AG04450 (cell line): ENCODE measurements around the gene TRPV3. TPM values are rescaled to one million over a fixed set of nuclear protein-coding genes. Genes with fewer than 3 reads are reported as not detected.

ENCODE experiments used
- CTCF ChIA-PET: fragments of 300-600, 350-600 bp; formaldehyde crosslinking; extraction: SDS; loops from one replicate; lab custom pipeline; 2022; ENCODE audit warnings: antibody characterized with exemption, inconsistent platforms; lab: Charles Lee
- POLR2A ChIA-PET: fragments of 350-600 bp; formaldehyde crosslinking; extraction: SDS; loops from one replicate; lab custom pipeline; 2021; ENCODE audit warnings: antibody characterized with exemption, inconsistent platforms; lab: Yijun Ruan, JAX
- DNase-seq: peaks from one replicate; pipeline ENCODE4 v3.0.0-alpha.2; 2011; ENCODE audit warnings: low read depth, low spot score
- H3K27ac ChIP-seq: one replicate; pipeline ENCODE4 v1.5.1; 2012; ENCODE audit warnings: low read depth, low read length, control low read depth
- H3K27me3 ChIP-seq: one replicate; pipeline ENCODE4 v1.6.0; 2012; ENCODE audit warnings: low read length; ENCODE audit not compliant: control insufficient read depth, insufficient read depth
- H3K4me3 ChIP-seq: 2 replicates; pipeline ENCODE4 v1.5.1; 2011; ENCODE audit warnings: mild to moderate bottlenecking, low read depth, low read length, control low read depth
- H3K9me3 ChIP-seq: 2 replicates; pipeline ENCODE4 v1.5.1; 2012; ENCODE audit warnings: low read length; ENCODE audit not compliant: control insufficient read depth, insufficient read depth
- CTCF ChIP-seq: IDR thresholded peaks from 2 replicates; pipeline ENCODE4 v1.5.1; 2011; ENCODE audit warnings: low read depth, low read length, control low read depth, inconsistent platforms
- polyA plus RNA-seq: library from polyadenylated mRNA; depleted of rRNA; stranded (reverse); fragments of >200 nt; gene quantifications from 2 replicates; pipeline ENCODE4 v1.2.3, GENCODE V29; 2011

Gene TRPV3
- polyA plus RNA-seq, 1 experiment, result 0.24 TPM

DNA sequence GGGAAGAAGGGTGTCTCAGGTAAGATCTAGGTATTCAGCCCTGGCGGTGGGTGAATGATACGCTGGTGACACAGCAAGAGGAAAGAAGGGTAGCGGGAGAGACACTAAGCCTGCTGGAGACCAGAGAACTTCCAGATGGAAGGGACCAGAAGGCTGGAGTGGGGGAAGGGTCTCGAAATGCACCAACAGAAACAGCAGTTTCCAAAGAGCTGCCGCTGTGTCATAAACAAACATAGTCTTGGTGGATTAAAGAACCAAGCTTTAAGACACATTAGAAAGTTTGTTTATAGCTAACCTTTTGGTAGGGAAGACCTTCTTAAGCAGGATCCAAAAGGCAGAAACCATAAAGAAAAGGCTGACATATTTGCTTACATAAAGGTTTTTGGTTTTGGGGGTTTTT is 20.9 kb downstream of the TRPV3 start:
- ChIA-PET POLR2A (interaction anchor here (0.6 kb wide), 1 partner anchor 656 kb away, joined by 5 read pairs; no protein-coding TSS in a partner anchor), CTCF (interaction anchor here (0.9 to 1.9 kb wide), 2 partner anchors 40 to 111 kb away, joined by 3 to 13 read pairs; no protein-coding TSS in a partner anchor)
- Histone ChIP-seq H3K9me3 (no peaks in the 10 kb centered on the region; the same call in 1 of the 2 replicates), H3K4me3 (no peak overlapping the region), H3K27ac (no peak overlapping the region), H3K27me3 (peaks cover 4% of the 10 kb centered on the region)
- no peak for DNase-seq
- TF ChIP-seq CTCF, result no peak

DNA sequence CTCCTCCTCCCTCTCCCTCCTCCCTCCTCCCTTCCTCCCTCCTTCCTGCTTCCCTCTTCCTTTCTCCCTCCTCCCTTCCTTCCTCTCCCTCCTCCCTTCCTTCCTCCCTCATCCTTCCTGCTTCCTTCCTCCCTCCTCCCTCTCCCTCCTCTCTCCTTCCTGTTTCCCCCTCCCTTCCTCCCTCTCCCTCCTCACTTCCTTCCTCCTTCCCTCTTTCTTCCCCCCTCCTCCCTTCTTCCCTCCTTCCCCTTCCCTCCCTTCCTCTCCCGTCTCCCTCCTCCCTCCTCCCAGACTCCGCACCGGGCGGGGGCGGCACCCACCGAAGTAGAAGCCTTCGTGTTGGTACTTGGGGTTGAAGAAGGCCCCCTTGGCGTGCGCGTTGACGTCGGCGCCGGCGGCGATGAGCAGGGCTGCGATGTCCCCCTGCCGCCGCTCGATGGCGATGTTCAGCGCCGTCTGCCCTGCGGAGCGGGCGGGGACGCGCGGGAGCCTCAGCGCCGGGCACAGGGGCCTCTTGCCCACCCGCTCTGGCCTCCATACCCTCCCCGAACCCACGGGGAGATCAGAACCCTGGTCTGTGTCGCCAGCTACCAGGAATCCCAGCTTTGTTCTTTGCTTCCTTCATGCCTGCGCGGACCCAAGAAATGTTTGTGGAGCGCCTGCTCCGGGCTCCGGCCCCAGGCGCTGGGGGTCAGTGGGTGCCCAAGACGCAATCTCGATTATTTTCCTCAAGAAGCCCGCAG is 22.2 kb downstream of the TRPV3 start:
- TF ChIP-seq CTCF, result peak; percentile 64
- ChIA-PET CTCF (interaction anchor here (0.6 to 1.9 kb wide), 8 partner anchors 13 to 263 kb away, joined by 3 to 13 read pairs (median 5); partner anchors contain the start of genes CTNS and SHPK), POLR2A (no interaction called here)
- peak overlapping the region; percentile 47 for H3K4me3 ChIP-seq
- H3K27me3 ChIP-seq, result peaks cover 3% of the 10 kb centered on the region
- DNase-seq, result no peak
- no peak overlapping the region for H3K27ac ChIP-seq
- H3K9me3 ChIP-seq, result no peaks in the 10 kb centered on the region; the same call in 1 of the 2 replicates

GRCh38 chr17:3534881-3535252 is 22.7 kb downstream of the TRPV3 start:
- Histone ChIP-seq H3K27ac (no peak overlapping the region), H3K4me3 (no peak overlapping the region), H3K9me3 (no peaks in the 10 kb centered on the region; the same call in 1 of the 2 replicates), H3K27me3 (peaks cover 5% of the 10 kb centered on the region)
- DNase-seq, result no peak
- no peak for TF ChIP-seq CTCF
- CTCF ChIA-PET, result interaction anchor here (0.5 to 1.6 kb wide), 4 partner anchors 13 to 1107 kb away, joined by 3 to 5 read pairs (median 3); no protein-coding TSS in a partner anchor
- POLR2A ChIA-PET, result interaction anchor here (0.6 kb wide), 1 partner anchor 101 kb away, joined by 3 read pairs; the partner anchor contains the start of gene SHPK

- ChIA-PET POLR2A (no interaction called here), CTCF (interaction anchor here (0.7 kb wide), 1 partner anchor 9 kb away, joined by 8 read pairs; no protein-coding TSS in a partner anchor)
- no peak overlapping the region for H3K27ac ChIP-seq
- peaks cover 6% of the 10 kb centered on the region for H3K27me3 ChIP-seq
- H3K9me3 ChIP-seq, result no peaks in the 10 kb centered on the region; the same call in 1 of the 2 replicates
- no peak for TF ChIP-seq CTCF
- DNase-seq, result no peak
- H3K4me3 ChIP-seq, result no peak overlapping the region
Measured at GRCh38 chr17:3533752-3534151, 23.9 kb downstream of the TRPV3 start.

DNA sequence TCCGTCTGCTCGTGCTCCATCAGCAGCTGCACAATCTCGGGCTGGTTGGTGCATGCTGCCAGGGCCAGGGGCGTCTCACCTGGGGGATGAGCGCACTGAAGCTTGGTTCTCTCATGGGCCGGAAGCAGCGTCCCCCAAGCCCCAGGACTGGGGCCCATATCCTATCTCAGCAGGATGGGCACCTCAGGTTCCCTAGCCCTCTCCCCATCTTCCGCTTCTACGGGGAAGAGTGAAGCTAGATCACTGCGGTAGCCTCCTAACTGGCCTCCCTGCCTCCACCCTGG is 24.8 kb downstream of the TRPV3 start:
- H3K27me3 ChIP-seq, result peaks cover 6% of the 10 kb centered on the region
- no peak for TF ChIP-seq CTCF
- DNase-seq, result no peak
- CTCF ChIA-PET, result no interaction called here
- H3K4me3 ChIP-seq, result no peak overlapping the region
- no peak overlapping the region for H3K27ac ChIP-seq
- H3K9me3 ChIP-seq, result no peaks in the 10 kb centered on the region; the same call in 1 of the 2 replicates
- POLR2A ChIA-PET, result no interaction called here
